Measurements from ENCODE around the gene DRC3.

DNA sequence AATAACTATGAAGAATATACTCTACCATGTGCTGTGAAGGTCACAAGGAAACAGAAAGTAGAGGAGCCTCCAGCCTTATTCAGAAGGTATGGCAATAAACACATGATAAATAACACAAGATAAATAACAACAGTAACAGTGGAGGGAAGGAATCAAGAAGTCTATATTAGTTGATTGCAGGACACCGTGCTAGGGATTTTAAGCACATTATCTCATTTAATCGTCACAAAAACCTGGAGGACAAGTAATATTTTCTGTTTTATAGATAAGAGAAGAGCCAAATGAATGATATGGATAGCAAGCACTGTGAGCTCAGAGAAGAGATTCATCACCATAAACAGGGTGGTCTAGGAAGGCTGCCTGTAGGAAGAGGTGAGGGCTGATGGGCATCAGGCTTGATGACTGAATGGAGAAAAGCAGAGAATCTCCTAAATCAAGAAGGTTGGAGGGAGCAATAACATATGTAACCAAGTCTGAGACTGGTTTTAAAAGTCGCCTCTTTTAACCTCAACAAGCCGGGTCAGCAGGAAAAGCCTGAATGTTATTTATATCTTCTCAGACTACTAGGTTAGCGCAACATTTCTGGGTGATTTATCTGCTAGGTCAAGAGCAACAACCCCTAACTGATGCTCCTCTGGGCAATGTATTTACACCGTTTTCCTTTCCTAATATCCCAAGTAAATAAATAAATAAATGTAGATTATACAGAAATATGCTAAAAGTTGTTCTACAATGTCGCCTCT is 8.8 kb upstream of the DRC3 start:
- TF ChIP-seq, protein P1, sequence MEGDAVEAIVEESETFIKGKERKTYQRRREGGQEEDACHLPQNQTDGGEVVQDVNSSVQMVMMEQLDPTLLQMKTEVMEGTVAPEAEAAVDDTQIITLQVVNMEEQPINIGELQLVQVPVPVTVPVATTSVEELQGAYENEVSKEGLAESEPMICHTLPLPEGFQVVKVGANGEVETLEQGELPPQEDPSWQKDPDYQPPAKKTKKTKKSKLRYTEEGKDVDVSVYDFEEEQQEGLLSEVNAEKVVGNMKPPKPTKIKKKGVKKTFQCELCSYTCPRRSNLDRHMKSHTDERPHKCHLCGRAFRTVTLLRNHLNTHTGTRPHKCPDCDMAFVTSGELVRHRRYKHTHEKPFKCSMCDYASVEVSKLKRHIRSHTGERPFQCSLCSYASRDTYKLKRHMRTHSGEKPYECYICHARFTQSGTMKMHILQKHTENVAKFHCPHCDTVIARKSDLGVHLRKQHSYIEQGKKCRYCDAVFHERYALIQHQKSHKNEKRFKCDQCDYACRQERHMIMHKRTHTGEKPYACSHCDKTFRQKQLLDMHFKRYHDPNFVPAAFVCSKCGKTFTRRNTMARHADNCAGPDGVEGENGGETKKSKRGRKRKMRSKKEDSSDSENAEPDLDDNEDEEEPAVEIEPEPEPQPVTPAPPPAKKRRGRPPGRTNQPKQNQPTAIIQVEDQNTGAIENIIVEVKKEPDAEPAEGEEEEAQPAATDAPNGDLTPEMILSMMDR (IDR thresholded peaks at IDR 0.05; ENCODE audit: poor library complexity): no peak
- no peak for TF ChIP-seq EZH2 (IDR thresholded peaks at IDR 0.05; ENCODE audit: borderline replicate concordance)
- no peak for TF ChIP-seq EZH2phosphoT487 (IDR thresholded peaks at IDR 0.05; ENCODE audit: low read depth, severe bottlenecking, unreplicated experiment)
